ENCODE data around the gene GYPC.
A peak's percentile ranks its signal among the peaks of the same experiment; 100 is the strongest.

The GYPC gene

GRCh38 chr2:126649101-126649500 is 6.9 kb upstream of the GYPC start:
- no peak for DNase-seq (ENCODE audit: low read depth, low spot score)

GRCh38 chr2:126650994-126651393 is 5.0 kb upstream of the GYPC start:
- no peak for DNase-seq (ENCODE audit: low read depth, low spot score)

GRCh38 chr2:126652323-126652891 is 3.6 kb upstream of the GYPC start:
- DNase-seq (ENCODE audit: low read depth, low spot score) = no peak

GRCh38 chr2:126653109-126653508 is 2.8 kb upstream of the GYPC start:
- DNase-seq (ENCODE audit: low read depth, low spot score) = no peak

GRCh38 chr2:126653761-126654160 is 2.2 kb upstream of the GYPC start:
- DNase-seq (ENCODE audit: low read depth, low spot score) = no peak

- no peak for DNase-seq (ENCODE audit: low read depth, low spot score)
Observed at GRCh38 chr2:126655051-126655450, 907 bp upstream of the GYPC start.

- peak; percentile 78 for DNase-seq (ENCODE audit: low read depth, low spot score)
Observed at GRCh38 chr2:126656431-126657147, 631 bp downstream of the GYPC start.

- peak; percentile 64 for DNase-seq (ENCODE audit: low read depth, low spot score)
Observed at GRCh38 chr2:126657148-126657635, 1.2 kb downstream of the GYPC start.

GRCh38 chr2:126657636-126658318 is 1.8 kb downstream of the GYPC start:
- DNase-seq (ENCODE audit: low read depth, low spot score) = peak; percentile 86

GRCh38 chr2:126658319-126658904 is 2.5 kb downstream of the GYPC start:
- DNase-seq (ENCODE audit: low read depth, low spot score) = no peak

GRCh38 chr2:126658905-126659561 is 3.1 kb downstream of the GYPC start:
- peak; percentile 32 for DNase-seq (ENCODE audit: low read depth, low spot score)

GRCh38 chr2:126659562-126660467 is 3.9 kb downstream of the GYPC start:
- DNase-seq (ENCODE audit: low read depth, low spot score) = no peak

- no peak for DNase-seq (ENCODE audit: low read depth, low spot score)
Observed at GRCh38 chr2:126660971-126661370, 5.0 kb downstream of the GYPC start.

- no peak for DNase-seq (ENCODE audit: low read depth, low spot score)
Observed at GRCh38 chr2:126661702-126662500, 5.9 kb downstream of the GYPC start.

GRCh38 chr2:126662621-126663020 is 6.7 kb downstream of the GYPC start:
- DNase-seq (ENCODE audit: low read depth, low spot score) = no peak

GRCh38 chr2:126663184-126663963 is 7.4 kb downstream of the GYPC start:
- no peak for DNase-seq (ENCODE audit: low read depth, low spot score)

GRCh38 chr2:126664234-126664633 is 8.3 kb downstream of the GYPC start:
- DNase-seq (ENCODE audit: low read depth, low spot score) = no peak

- no peak for DNase-seq (ENCODE audit: low read depth, low spot score)
Observed at GRCh38 chr2:126664639-126665038, 8.7 kb downstream of the GYPC start.

GRCh38 chr2:126665483-126665882 is 9.5 kb downstream of the GYPC start:
- DNase-seq (ENCODE audit: low read depth, low spot score) = no peak
